Mesenchymal stem cell (in vitro differentiated cells and primary cell): ENCODE measurements around the gene SLC34A1.

Experiments
- DNase-seq: peaks from one replicate; pipeline ENCODE4 v3.0.0-alpha.2; 2013
- H2AFZ ChIP-seq: one replicate; pipeline ENCODE4 v1.6.1; 2013; ENCODE audit warnings: low read depth, mild to moderate bottlenecking, control low read depth, inconsistent platforms, low read length, moderate library complexity
- H2AK5ac ChIP-seq: 2 replicates; pipeline ENCODE4 v1.6.1; 2013; ENCODE audit warnings: low read length, moderate library complexity, mild to moderate bottlenecking, inconsistent platforms; ENCODE audit not compliant: severe bottlenecking
- H2BK120ac ChIP-seq: one replicate; pipeline ENCODE4 v1.6.1; 2013; ENCODE audit warnings: low read depth, mild to moderate bottlenecking, inconsistent platforms, low read length, moderate library complexity
- H2BK12ac ChIP-seq, 2 experiments: one replicate each; pipeline ENCODE4 v1.6.1; 2013; ENCODE audit warnings: inconsistent platforms in 2 of 2, low read length in 2 of 2, mild to moderate bottlenecking in 2 of 2, moderate library complexity in 2 of 2, control low read depth in 1 of 2
- H2BK15ac ChIP-seq: one replicate; pipeline ENCODE4 v1.6.1; 2013; ENCODE audit warnings: mild to moderate bottlenecking, low read depth, inconsistent platforms; ENCODE audit not compliant: poor library complexity, severe bottlenecking
- H2BK5ac ChIP-seq: 2 replicates; pipeline ENCODE4 v1.6.1; 2013; ENCODE audit warnings: low read depth, mild to moderate bottlenecking, low read length, control low read depth, inconsistent platforms; ENCODE audit not compliant: poor library complexity, severe bottlenecking
- H3K14ac ChIP-seq, 2 experiments: one replicate each; pipeline ENCODE4 v1.6.1; 2013; ENCODE audit warnings: inconsistent platforms in 2 of 2, low read length in 2 of 2, control low read depth in 1 of 2, mild to moderate bottlenecking in 1 of 2, moderate library complexity in 1 of 2
- H3K18ac ChIP-seq, 2 experiments: one replicate each; pipeline ENCODE4 v1.6.1; 2013; ENCODE audit warnings: inconsistent platforms in 2 of 2, low read length in 2 of 2, control low read depth in 1 of 2, low read depth in 1 of 2, mild to moderate bottlenecking in 1 of 2
- H3K23ac ChIP-seq, 2 experiments: one replicate each; pipeline ENCODE4 v1.6.1; 2013; ENCODE audit warnings: inconsistent platforms in 2 of 2, low read length in 2 of 2, mild to moderate bottlenecking in 2 of 2, moderate library complexity in 2 of 2, control low read depth in 1 of 2
- H3K27ac ChIP-seq: 2 replicates; pipeline ENCODE4 v1.5.1; 2013; ENCODE audit warnings: mild to moderate bottlenecking, moderate library complexity, low read length, control low read depth, inconsistent platforms; ENCODE audit not compliant: poor library complexity, severe bottlenecking
- H3K27me3 ChIP-seq, 2 experiments: 2 replicates each; pipeline versions ENCODE4 v1.6.1 to v1.7.0; 2013; ENCODE audit warnings: low read length in 2 of 2, mild to moderate bottlenecking in 2 of 2, moderate library complexity in 2 of 2, control low read depth in 1 of 2, inconsistent platforms in 1 of 2; ENCODE audit not compliant: control insufficient read depth in 1 of 2, insufficient read depth in 1 of 2
- H3K36me3 ChIP-seq, 2 experiments: 2 replicates each; pipeline versions ENCODE4 v1.6.1 to v1.7.0; 2013; ENCODE audit warnings: low read length in 2 of 2, control low read depth in 1 of 2, inconsistent platforms in 1 of 2, low read depth in 1 of 2, mild to moderate bottlenecking in 1 of 2; ENCODE audit not compliant: insufficient read depth in 2 of 2, control insufficient read depth in 1 of 2
- H3K4ac ChIP-seq, 2 experiments: one replicate each; pipeline ENCODE4 v1.6.1; 2013; ENCODE audit warnings: inconsistent platforms in 2 of 2, low read length in 2 of 2, mild to moderate bottlenecking in 2 of 2, moderate library complexity in 2 of 2, control low read depth in 1 of 2, low read depth in 1 of 2
- H3K4me1 ChIP-seq: 2 replicates; pipeline ENCODE4 v1.6.1; 2013; ENCODE audit warnings: low read depth, low read length, control low read depth; ENCODE audit not compliant: control insufficient read depth, insufficient read depth
- H3K4me2 ChIP-seq: 2 replicates; pipeline ENCODE4 v1.6.1; 2013; ENCODE audit warnings: low read length, mild to moderate bottlenecking, inconsistent platforms; ENCODE audit not compliant: poor library complexity, severe bottlenecking
- H3K4me3 ChIP-seq, 2 experiments: 2 replicates each; pipeline versions ENCODE4 v1.5.1 to v1.7.0; 2013; ENCODE audit warnings: low read length in 2 of 2, mild to moderate bottlenecking in 2 of 2, control low read depth in 1 of 2, low read depth in 1 of 2; ENCODE audit not compliant: insufficient read depth in 1 of 2
- H3K79me1 ChIP-seq: replicated peaks from 2 replicates; pipeline ENCODE4 v1.6.1; 2013; ENCODE audit warnings: mild to moderate bottlenecking, control low read depth, low read length, inconsistent platforms; ENCODE audit not compliant: poor library complexity, severe bottlenecking
- H3K9ac ChIP-seq: 2 replicates; pipeline ENCODE4 v1.7.0; 2013; ENCODE audit warnings: mild to moderate bottlenecking, low read length, moderate library complexity
- H3K9me3 ChIP-seq: 2 replicates; pipeline ENCODE4 v1.7.0; 2013; ENCODE audit warnings: mild to moderate bottlenecking, low read length; ENCODE audit not compliant: control insufficient read depth
- H4K8ac ChIP-seq: one replicate; pipeline ENCODE4 v1.6.1; 2013; ENCODE audit warnings: inconsistent platforms, mild to moderate bottlenecking, low read length, moderate library complexity
- H4K91ac ChIP-seq: one replicate; pipeline ENCODE4 v1.6.1; 2013; ENCODE audit warnings: mild to moderate bottlenecking, low read length, inconsistent platforms
- WGBS: methylation state at CpG from one replicate; pipeline ENCODE4 v1.1.7; 2013; ENCODE audit warnings: mixed read lengths; 5-methylcytosine and 5-hydroxymethylcytosine counted together

The SLC34A1 gene

DNA sequence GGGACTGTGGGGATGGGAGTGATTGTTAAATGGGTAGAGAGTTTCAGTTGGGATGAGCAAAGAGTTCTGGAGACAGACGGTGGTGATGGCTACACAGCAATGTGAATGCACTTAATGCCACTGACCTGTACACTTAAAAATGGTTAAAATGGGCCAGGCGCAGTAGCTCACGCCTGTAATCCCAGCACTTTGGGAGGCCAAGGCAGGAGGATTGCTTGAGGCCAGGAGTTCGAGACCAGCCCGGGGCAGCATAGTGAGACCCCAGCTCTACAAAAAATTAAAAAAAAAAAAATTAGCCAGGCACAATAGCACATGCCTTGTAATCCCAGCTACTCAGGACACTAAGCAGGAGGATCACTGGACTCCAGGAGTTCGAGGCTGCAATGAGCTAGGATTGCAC, 40.5 kb upstream of the SLC34A1 start:
- DNase-seq: no peak
- WGBS: 100% methylated on average over 6 of the region's 6 CpGs
- Histone ChIP-seq H2BK120ac (no peak overlapping the region), H4K8ac (no peak overlapping the region), H3K4ac (no peak overlapping the region), H3K18ac (no peak overlapping the region), H3K4me1 (peaks cover 4% of the 10 kb centered on the region), H3K36me3 (peaks cover 27 to 42% of the 10 kb centered on the region in 2 experiments), H2BK5ac (no peak overlapping the region), H3K4me3 (no peak overlapping the region), H3K14ac (no peak overlapping the region), H4K91ac (no peak overlapping the region), H2AK5ac (no peak overlapping the region), H3K79me1 (peaks cover 12% of the 10 kb centered on the region), H2BK15ac (no peak overlapping the region), H3K27me3 (no peaks in the 10 kb centered on the region), H3K4me2 (no peak overlapping the region), H2AFZ (no peak overlapping the region), H2BK12ac (no peak overlapping the region), H3K9ac (no peak overlapping the region), H3K27ac (no peak overlapping the region), H3K23ac (no peak overlapping the region), H3K9me3 (no peaks in the 10 kb centered on the region)

DNA sequence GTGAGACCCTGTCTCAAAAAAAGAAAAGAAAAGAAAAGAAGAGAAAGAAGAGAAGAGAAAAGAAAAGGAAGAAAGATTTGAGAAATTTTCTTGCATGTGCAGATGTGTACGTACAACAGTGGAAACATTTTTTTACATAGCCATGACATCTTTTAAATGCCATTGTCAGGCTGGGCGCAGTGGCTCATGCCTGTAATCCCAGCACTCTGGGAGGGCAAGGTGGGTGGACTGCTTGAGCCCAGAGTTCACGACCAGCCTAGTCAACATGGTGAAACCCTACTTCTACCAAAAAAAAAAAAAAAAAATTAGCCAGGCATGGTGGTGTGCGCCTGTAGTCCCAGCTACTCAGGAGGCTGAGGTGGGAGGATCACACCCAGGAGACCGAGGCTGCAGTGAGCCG, 39.3 kb upstream of the SLC34A1 start:
- no peaks in the 10 kb centered on the region for H3K9me3 ChIP-seq
- H2BK12ac ChIP-seq: no peak overlapping the region
- H3K4me2 ChIP-seq: no peak overlapping the region
- peaks cover 10% of the 10 kb centered on the region for H3K4me1 ChIP-seq
- no peak overlapping the region for H3K14ac ChIP-seq
- no peak overlapping the region for H2BK15ac ChIP-seq
- peaks cover 6% of the 10 kb centered on the region for H3K79me1 ChIP-seq
- H3K23ac ChIP-seq: no peak overlapping the region
- H2BK120ac ChIP-seq: no peak overlapping the region
- H3K27me3 ChIP-seq: no peaks in the 10 kb centered on the region
- H3K9ac ChIP-seq: no peak overlapping the region
- no peak overlapping the region for H2AK5ac ChIP-seq
- no peak for DNase-seq
- no peak overlapping the region for H3K27ac ChIP-seq
- no peak overlapping the region for H3K4ac ChIP-seq
- no peak overlapping the region for H4K8ac ChIP-seq
- H2BK5ac ChIP-seq: no peak overlapping the region
- peaks cover 23 to 52% of the 10 kb centered on the region in 2 experiments for H3K36me3 ChIP-seq
- no peak overlapping the region for H3K18ac ChIP-seq
- WGBS: 100% methylated on average over 2 of the region's 6 CpGs
- H2AFZ ChIP-seq: no peak overlapping the region
- H3K4me3 ChIP-seq: no peak overlapping the region
- no peak overlapping the region for H4K91ac ChIP-seq

DNA sequence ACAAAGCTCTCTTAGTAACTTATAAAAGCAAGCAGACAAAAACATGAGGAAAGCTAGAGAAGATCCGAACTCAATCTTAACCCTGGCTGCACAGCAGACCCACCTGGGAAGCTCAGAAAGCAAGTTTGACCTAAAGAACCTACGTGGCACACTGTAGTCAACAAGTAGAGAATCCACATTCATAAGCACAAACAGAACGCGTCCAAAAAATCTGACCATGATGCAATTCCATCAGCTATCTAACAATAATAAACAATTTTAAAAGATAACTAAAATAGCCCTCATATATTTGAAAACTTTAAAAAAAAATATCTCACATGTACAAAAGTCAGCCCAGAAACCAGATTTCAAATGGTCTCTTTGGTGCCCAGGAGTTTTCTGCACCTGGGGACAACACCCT, 37.4 kb upstream of the SLC34A1 start:
- no peak for DNase-seq
- no peak overlapping the region for H2BK120ac ChIP-seq
- no peak overlapping the region for H4K8ac ChIP-seq
- no peak overlapping the region for H3K14ac ChIP-seq
- no peak overlapping the region for H2BK5ac ChIP-seq
- no peak overlapping the region for H2AK5ac ChIP-seq
- H3K79me1 ChIP-seq: peaks cover 4% of the 10 kb centered on the region
- peak overlapping the region; percentile 28 for H3K9ac ChIP-seq
- H3K4me3 ChIP-seq: no peak overlapping the region
- peaks cover 23 to 49% of the 10 kb centered on the region in 2 experiments for H3K36me3 ChIP-seq
- H3K27me3 ChIP-seq: no peaks in the 10 kb centered on the region
- no peak overlapping the region for H3K4ac ChIP-seq
- H3K23ac ChIP-seq: no peak overlapping the region
- no peak overlapping the region for H2BK15ac ChIP-seq
- H3K9me3 ChIP-seq: no peaks in the 10 kb centered on the region
- H4K91ac ChIP-seq: no peak overlapping the region
- 81% methylated on average over 4 of the region's 4 CpGs for WGBS
- H2BK12ac ChIP-seq: no peak overlapping the region
- H3K4me2 ChIP-seq: no peak overlapping the region
- H2AFZ ChIP-seq: no peak overlapping the region
- H3K4me1 ChIP-seq: peaks cover 15% of the 10 kb centered on the region
- H3K27ac ChIP-seq: no peak overlapping the region
- H3K18ac ChIP-seq: no peak overlapping the region

DNA sequence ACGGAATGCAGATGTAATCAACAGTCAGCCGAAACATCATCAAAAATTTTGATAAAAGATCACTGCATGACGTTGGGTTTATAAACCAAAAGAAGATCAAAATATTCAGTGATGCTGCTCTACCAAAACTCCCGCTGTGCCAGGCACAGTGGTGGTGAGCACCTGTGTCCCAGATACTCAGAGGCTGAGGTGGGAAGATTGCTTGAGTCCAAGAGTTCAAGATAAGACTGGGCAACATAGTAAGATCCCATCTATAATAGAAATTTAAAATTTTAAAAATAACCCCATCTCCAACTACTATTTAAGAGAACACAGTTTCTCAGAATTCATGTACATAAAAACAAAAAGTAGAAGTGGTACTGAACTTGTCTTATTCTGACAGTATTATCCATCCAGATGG, 36.5 kb upstream of the SLC34A1 start:
- Histone ChIP-seq H2BK12ac (no peak overlapping the region), H3K18ac (no peak overlapping the region), H4K8ac (no peak overlapping the region), H2BK15ac (no peak overlapping the region), H2AK5ac (no peak overlapping the region), H2AFZ (no peak overlapping the region), H3K36me3 (peaks cover 19 to 43% of the 10 kb centered on the region in 2 experiments), H3K14ac (no peak overlapping the region), H3K4me1 (peaks cover 19% of the 10 kb centered on the region), H3K9ac (peak overlapping the region; percentile 28), H3K23ac (no peak overlapping the region), H3K27ac (no peak overlapping the region), H3K9me3 (no peaks in the 10 kb centered on the region), H3K4ac (no peak overlapping the region), H3K27me3 (no peaks in the 10 kb centered on the region), H4K91ac (no peak overlapping the region), H3K4me2 (no peak overlapping the region), H2BK120ac (no peak overlapping the region), H3K79me1 (peaks cover 1% of the 10 kb centered on the region), H2BK5ac (no peak overlapping the region), H3K4me3 (no peak overlapping the region)
- 98% methylated on average over 4 of the region's 4 CpGs for WGBS
- no peak for DNase-seq
